CD4-positive, alpha-beta T cell treated with Interleukin-6 for 4 hours (primary cell): ENCODE data around the gene GPR89A.
"Not testable (repeated sequence)": the region's sequence is repeated elsewhere in the genome, so short reads cannot be mapped to it uniquely, and the experiment has no call there.

Source experiments
- DNase-seq: peaks from one replicate; pipeline ENCODE4 v3.0.0-alpha.2; 2020; ENCODE audit warnings: mixed read lengths

The GPR89A gene

DNA sequence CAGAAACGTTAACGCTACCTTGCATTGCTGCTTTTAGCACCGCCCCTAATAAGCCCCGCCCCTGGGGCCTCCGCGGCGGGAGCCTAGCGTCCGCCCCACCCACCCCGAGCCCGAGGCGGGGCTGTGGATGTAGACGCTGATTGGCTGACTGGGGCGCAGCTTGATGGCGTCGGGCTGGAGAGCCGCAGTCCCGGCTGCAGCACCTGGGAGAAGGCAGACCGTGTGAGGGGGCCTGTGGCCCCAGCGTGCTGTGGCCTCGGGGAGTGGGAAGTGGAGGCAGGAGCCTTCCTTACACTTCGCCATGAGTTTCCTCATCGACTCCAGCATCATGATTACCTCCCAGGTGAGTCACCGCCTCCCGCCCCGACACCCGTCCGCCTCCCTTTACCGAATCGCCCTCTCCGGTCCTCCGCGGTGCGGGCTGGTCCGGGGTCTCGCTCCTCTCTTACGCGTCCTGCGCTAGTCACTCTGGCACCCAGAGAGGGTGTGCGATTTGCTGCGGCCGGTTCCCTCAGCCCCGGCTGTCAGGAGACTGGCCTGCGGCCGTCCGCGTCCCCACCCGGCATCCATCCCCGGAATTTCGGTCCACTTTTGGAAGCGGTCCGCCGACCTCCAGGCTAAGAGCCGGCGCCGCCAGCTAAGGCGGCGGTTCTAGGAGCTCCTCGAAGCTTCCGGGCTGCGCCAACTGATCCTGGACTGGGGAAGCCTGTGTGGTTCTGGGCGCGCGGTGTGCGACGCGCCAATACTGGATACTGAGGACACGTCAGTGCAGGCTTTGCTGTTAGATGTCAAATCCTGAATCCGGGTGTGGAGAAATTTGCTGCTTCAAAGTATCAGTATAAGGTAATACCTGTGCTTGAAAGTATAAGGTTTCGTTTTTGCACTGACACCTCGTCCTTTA, at the start of gene GPR89A:
GPR89A (plus strand) TSS at position 156 of the 901 bp plus-strand sequence; CDS start at position 302, 146 bp downstream.
- DNase-seq: peak; percentile 97

DNA sequence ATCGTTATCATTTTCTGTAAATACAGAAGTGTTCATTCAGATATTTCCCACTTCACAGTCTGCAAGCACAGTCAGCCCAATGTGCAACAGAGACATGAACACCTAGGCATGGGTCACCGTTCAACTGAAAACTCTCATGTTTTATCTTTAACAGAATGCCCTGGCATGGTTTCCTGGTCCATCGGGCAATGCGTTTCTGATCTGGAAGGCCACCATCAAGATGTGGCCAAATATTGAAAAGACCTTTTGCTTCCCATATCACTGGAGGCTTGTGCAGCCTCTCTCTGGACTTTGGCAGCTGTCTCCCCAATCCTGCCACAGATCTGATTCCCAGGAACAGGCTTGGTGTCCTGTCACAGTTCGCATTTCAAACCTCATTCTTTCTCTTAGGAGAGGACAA, 21.0 kb upstream of the GPR89A start:
- not testable (repeated sequence) for DNase-seq

DNA sequence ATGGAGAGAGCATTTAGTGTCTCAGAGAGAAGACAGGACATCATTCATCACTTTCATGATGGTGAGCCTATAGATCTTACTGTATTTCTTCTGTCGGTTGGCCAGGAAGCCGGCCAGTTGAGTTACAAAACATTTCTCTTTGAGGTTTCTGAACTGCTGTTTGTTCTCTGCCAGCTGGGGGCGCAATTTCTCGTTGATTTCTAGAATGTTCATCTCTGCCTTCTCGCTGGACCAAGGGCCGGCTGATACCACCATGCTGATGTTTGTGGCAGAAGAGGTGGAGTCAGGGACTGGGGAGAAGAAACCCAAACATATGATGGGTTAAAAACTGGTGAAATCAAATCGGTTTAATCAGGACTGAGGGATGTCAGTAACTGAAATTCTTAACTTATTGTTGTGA, 17.0 kb upstream of the GPR89A start:
- DNase-seq: not testable (repeated sequence)

DNA sequence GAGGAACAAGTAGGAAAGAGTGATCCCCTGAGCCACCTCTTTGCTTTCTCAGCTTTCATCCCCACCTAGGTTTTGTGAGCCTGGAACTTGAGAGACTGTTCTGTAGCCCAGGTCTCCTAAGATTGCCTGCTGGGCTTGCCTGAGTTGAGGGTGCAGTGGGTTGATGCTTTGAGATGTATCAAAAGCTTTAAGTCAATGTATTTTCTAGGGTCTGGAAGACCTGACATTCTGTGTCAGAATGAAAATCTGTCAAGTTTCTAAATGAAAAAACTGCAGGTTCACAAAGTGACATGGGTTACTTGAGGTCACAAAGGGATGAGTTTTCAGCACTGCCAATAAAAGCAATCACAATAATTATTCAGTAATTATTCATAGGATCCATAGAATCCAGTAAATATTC, 15.4 kb upstream of the GPR89A start:
- DNase-seq: not testable (repeated sequence)

DNA sequence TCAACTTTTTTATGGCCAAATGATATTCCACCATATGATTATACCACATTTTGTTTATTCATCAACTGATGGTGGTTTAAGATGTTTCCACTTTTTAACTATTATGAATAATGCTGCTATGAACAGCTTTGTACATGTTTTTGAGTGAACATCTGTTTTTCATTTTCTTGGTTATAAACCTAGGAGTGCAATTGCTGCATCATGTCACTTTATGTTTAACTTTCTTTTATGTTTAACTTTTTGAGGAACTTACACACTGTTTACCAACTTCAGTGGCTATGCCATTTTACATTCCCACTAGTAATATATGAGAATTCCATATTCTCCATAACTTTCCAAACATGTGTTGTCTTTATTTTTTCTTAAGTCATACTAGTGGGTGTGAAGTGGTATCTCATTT, 12.4 kb upstream of the GPR89A start:
- not testable (repeated sequence) for DNase-seq

DNA sequence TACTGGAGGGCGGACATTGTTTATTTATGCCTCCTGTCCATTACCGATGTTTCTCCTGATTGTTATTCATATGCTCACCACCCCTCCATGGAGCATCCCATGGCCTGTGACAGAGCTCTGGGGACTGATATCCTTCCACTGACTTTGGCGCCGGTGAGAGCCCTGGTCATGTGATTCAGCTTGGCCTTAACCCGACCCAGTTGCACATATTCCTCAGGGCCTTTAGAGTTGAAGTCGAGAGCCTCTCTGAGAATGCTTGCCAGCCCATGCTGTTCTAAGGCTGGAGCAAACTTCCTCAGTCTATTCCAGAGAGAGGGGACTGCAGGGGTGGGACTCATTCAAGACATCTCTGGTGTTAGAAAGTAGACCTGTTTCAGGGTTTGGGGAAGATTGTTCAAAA, 11.6 kb upstream of the GPR89A start:
- not testable (repeated sequence) for DNase-seq

DNA sequence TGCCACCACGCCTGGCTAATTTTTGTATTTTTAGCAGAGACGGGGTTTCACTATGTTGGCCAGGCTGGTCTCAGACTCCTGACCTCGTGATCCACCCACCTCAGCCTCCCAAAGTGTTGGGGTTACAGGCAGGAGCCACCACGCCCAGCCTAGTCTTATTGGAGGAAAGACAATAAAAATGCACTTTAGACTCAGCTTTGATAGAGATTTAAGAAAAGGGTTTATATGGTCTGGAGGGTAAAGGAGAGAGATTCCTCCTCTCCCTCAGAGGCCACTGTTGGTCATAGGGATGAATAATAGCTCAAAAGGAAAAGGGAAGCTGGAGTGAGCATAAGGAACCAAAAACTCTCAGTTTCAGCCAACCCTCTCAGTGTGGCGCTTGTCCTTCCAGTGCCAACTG, 8.4 kb upstream of the GPR89A start:
- not testable (repeated sequence) for DNase-seq

DNA sequence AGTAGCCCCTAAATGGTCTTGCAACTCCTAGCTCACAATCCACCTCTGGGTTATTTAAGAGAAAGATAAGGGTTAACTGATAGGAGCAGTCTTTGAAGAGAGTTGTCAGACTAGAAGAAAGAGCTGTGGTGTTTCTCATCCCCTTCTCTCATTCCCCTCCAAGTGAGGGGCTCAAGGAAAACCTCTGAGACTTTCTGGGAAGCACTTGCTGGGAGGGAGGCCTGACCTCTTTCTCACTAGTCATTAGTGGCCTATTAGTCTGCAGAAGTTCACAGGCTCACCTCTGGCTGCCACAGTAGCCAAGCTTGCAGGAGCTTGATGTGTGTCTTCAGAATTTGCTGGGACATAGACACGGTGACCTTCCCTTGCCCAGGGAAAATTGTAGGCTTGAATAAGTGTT, 6.2 kb upstream of the GPR89A start:
- no peak for DNase-seq

DNA sequence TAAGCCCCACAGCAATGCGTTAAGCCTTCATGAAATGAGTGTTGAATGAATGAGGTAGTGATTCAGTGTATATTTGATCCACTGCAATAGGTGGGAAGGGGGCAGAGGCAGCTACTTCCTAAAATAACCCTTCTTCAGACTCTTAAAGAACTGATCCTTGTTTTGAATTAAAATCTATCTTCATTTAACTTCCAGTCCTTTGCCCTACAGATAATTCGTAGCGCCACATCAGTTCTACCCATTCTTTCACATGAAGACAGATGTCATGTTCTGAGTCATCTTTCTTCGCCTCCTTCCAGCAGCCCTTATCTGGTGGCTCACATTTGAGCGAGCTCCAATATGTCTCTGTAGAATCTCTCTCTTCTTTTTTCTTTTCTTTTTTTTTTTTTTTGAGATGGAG, 948 bp upstream of the GPR89A start:
- not testable (repeated sequence) for DNase-seq

DNA sequence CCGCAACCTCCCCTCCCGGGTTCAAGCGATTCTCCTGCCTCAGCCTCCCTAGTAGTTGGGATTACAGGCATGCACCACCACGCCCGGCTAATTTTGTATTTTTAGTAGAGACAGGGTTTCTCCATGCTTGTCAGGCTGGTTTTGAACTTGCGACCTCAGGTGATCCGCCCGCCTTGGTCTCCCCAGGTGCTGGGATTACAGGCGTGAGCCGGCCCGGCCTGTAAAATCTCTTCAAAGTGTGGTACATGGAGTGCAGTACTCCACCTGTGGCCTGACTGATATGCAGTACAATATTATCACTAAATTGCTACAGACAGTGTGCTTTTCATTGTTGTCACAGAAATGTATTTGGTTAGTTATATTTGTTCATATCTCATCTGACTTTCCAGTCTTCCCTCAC, 499 bp upstream of the GPR89A start:
- not testable (repeated sequence) for DNase-seq

DNA sequence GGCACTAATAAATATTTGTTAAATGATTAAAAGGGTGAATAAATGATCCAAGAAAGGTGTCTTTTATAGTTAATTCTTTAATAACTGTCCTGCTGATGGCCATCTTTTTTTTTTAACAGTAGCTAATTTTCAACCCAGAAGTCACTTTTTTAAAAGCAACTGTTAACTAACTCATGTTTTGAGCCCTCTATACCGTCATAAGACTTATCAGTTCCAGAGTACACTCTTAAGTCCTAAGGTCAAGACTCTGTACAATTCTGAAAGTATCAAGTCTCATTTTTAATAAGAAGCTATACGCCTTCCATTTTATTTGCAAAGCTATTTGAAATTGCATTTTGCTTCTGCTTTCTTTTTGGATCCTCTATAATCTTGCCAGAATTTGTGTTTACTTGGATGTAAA, 3.0 kb downstream of the GPR89A start:
- DNase-seq: not testable (repeated sequence)

DNA sequence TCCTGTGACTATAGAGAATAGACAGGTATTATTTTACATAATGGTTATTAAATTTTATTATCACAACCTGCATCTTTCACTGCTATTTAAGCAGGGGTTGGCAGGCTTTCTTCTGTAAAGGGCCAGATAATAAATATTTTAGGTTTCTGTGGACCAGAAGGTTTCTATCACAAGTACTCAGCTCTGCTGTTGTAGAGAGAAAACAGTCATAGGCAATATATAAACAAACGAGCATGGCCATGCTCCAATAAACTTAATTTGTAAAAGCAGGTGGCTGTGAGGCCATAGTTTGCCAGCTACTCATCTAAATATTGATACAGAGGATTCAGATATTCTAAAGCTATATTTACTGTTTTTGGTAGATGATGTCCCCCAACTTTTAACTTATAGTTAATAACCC, 12.3 kb downstream of the GPR89A start:
- not testable (repeated sequence) for DNase-seq

DNA sequence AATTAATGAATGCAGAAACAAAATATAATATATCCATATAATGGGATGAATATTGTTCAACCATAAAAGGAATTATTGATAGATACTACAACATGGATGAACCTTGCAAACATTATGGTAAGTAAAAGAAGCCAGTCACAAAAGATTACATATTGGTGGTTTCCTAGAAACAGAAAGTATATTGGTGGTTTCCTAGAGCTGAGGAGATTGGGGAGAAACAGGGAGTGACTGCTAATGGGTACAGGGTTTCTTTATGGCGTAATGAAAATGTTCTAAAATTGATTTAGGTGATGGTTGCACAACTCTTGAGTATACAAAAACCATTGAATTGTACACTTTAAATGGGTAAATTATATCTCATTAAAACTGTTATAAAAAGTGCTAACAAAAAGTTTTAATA, 14.4 kb downstream of the GPR89A start:
- not testable (repeated sequence) for DNase-seq

DNA sequence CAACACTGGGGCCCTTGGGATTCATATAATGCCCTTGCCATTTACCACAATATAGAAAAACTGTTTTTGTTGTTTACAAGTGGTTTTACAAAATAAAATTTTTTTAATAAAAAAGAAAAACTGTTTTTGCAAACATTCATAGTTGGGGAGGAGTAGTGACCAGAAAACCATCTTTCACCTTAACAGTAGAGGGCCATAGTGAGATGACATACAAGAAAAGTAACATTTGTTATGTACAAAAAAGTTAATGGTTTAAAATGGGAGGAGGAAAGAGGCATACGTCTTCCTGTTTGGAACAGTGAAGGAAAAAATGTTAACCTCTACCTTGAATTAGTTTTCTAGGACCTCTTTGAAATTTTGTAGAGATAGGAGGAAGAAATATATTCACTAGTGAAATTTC, 28.4 kb downstream of the GPR89A start:
- not testable (repeated sequence) for DNase-seq

DNA sequence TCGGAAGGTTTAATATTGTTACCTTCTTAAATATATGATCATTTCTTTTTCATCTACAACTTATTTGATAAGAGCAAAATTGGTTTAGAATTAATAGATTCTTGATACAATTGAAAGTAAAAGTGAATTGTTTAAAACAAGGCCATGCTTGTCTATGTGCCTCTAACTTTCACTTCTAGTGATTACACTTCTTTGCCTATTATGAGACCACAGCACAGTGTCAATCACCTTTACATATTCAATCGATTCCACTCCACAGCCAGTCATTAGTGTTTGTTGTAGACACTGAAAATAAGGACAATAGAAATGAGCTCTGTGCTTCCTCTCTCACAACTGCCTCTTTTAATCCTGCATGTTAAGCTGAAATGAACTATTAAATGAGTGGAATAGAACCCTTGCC, 34.1 kb downstream of the GPR89A start:
- DNase-seq: not testable (repeated sequence)

DNA sequence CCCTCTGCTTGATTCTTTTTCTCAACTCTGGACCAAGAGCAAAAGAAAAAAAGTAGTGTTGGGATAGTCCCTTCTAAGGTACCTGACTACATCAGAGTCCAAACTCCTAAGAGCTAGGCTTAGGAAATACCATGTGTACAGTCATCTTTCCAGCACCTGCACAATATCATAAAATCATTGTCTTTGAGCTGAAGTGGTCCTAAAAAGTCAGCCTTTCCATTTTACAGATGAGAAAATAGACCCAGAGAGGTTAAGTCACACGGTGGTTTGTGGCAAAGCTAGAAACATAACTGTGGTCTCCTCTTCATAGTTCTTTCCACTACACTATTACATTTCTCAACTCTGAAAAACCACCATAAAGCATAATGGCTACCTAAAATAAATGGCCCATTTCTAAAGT, 36.2 kb downstream of the GPR89A start:
- DNase-seq: not testable (repeated sequence)

DNA sequence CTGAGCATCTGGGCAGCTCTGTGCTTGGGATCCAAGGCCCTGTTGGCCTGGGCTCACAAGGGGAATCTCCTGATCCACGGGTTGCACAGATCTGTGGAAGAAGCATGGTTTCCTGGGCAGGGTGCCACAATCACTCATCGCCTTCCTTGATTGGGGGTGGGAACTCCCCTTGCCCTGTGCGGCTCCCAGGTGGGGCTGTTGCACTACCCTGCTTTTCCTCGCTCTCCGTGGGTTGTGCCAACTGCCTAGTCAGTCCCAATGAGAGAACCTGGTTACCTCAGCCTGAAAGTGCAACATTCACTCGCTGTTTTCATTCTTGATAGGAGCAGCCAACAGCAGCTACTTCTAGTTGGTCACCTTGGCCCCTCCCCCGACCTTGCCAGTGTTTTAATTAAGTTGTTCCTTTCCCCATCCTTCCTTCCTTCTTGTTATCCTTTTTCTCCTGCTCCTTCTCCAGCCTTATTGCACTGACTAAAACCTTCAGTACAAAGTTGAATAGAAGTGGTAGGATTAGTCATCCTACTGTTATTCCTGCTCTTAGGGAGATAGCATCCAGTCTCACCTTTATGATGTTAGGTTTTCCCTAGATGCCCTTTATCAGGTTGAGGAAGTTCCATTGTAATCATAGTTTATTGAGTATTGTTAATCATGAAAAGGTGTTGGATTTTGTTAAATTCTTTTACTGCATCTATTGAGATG, 48.6 kb downstream of the GPR89A start:
- not testable (repeated sequence) for DNase-seq

DNA sequence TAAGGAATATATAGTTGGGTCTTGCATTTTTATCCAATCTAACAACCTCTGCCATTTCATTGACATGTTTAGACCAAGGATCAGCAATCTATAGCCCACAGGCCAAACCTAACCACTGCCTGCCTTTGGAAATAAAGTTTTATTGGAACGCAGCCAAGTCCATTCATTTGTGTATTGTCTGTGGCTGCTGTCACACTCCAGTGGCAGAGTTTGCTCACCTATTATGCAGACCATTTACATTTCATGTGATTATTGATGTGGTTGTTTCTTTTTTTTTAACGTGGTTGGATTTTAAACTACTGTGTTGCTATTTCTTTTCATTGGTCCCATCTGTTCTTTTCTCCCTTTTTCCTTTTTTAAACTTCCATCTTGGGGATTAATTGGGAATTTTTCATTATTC, 54.7 kb downstream of the GPR89A start:
- not testable (repeated sequence) for DNase-seq

DNA sequence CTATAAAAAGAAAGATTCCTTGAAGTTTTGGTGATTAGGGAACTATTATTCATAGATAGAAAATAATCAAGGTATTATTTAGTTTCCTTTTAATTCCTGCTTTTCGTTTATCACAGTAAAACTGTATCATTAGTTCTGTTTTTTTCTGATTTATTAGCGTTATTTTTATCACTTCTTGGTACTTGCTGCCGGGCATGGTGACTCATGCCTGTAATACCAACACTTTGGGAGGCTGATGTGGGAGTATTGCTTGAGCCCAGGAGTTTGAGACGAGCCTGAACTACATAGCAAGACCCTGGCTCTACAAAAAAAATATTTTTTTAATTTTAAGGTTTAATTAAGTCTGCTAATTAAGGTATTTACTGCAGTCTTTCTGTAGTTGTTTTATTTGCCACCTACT, 57.2 kb downstream of the GPR89A start:
- not testable (repeated sequence) for DNase-seq

DNA sequence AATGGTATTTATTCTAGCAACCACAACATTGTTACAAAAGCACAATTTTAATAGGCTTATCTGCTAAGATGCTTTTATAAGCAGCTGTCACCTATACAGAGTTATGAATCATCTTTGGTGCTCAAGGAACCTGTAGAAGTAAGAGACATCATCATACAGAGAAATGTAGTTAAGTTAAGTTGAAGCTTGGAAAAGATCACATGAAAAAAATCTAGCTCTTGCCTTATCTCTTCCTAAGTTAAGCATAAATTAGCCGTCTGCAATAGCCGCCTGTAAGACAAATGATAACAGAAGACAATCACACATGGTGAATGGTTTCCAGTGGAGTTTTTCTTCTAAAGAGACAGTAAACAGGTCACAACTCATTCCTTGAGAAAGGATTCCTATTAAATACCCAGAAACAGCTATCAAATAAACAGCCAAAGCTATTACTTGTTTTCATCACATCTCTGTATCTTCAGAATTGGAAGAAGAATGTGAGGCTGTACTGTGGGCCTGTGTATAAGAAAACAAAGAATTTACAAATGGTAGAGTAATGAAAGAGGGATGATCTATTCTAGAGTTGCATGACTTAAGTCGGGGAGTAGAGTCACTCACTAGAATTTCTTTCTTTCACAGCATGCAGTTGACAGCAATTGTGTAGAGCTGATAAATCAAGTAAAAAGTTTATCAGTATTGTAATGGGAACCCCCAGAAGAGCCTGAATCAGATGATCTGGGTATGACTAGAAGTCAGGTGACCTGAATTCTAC, 63.4 kb downstream of the GPR89A start:
- DNase-seq: not testable (repeated sequence)

DNA sequence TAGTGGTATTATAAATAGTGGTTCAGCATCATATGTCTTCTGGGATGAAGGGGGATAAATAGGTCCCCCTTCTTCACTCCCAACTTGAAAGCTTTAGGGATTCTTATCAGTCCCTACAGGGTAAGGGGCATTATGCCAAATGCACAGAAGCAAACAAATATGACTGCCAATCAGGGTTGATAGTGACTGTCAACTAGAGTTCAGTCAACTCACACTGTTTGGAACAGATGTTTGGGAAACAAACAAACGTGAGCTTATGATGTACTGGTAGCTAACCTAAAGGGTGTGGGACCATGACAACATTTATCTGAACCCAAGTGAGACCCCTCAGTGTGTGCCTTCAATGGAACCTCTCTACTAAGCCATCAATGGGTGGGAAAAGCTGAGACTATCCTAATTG, 65.4 kb downstream of the GPR89A start:
- DNase-seq: not testable (repeated sequence)

DNA sequence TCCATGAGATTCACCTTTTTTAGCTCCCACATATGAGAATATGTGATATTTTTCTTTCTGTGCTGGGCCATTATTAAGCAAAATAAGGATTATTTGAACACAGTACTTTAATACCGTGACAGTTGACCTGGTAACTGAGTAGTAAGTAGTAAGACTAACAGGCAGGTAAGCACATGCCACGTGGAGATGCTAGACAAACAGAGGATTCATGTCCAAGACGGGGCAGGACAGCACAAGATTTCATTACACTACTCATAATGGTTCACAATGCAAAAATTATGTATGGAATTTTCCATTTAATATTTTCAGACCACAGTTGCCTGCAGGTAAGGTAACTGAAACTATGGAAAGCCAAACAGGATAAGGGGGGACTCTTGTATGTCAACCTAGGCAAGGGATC, 77.1 kb downstream of the GPR89A start:
- not testable (repeated sequence) for DNase-seq

DNA sequence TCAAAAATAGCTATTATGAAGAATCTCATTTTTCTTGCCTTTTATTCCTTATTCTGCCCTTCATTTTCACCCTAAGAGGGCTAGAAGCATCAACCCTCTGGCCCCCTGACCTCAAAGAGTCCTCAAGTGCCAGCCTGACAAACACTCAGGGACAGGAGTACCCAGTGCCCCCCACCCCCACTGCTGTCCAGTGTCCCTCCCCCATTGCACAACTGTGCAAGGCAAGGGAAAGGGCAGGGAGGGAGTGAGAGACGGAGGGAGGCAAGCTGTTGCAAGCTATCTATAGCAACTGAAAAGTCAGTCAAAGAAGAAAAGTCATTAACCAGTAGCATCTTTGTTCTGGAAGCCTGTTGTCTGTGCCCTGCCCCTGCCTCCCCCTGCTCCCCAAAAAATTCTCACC, 78.3 kb downstream of the GPR89A start:
- DNase-seq: not testable (repeated sequence)
